IPS-20b (cell line): Measurements from ENCODE around the gene CBLIF.
"Not testable (repeated sequence)": the region's sequence is repeated elsewhere in the genome, so short reads cannot be mapped to it uniquely, and the experiment has no call there.

Experiments used
- H3K27ac ChIP-seq: one replicate; pipeline ENCODE4 v1.5.1; 2013; ENCODE audit warnings: low read length
- H3K27me3 ChIP-seq: 2 replicates; pipeline ENCODE4 v1.6.1; 2013; ENCODE audit warnings: mild to moderate bottlenecking, low read length, inconsistent platforms; ENCODE audit not compliant: insufficient read depth
- H3K36me3 ChIP-seq: 2 replicates; pipeline ENCODE4 v1.6.1; 2013; ENCODE audit warnings: low read depth, mild to moderate bottlenecking, inconsistent platforms, low read length, moderate library complexity; ENCODE audit not compliant: insufficient read depth
- H3K4me1 ChIP-seq: 2 replicates; pipeline ENCODE4 v1.6.1; 2013; ENCODE audit warnings: mild to moderate bottlenecking, control low read depth, inconsistent platforms, low read length, moderate library complexity; ENCODE audit not compliant: insufficient read depth
- H3K4me3 ChIP-seq: 2 replicates; pipeline ENCODE4 v1.5.1; 2013; ENCODE audit warnings: mild to moderate bottlenecking, low read length, inconsistent platforms
- H3K9ac ChIP-seq: 2 replicates; pipeline ENCODE4 v1.6.1; 2013; ENCODE audit warnings: low read depth, mild to moderate bottlenecking, inconsistent platforms, low read length, moderate library complexity
- H3K9me3 ChIP-seq: 2 replicates; pipeline ENCODE4 v1.6.1; 2013; ENCODE audit warnings: mild to moderate bottlenecking, low read depth, low read length, inconsistent platforms; ENCODE audit not compliant: insufficient read depth

The CBLIF gene

DNA sequence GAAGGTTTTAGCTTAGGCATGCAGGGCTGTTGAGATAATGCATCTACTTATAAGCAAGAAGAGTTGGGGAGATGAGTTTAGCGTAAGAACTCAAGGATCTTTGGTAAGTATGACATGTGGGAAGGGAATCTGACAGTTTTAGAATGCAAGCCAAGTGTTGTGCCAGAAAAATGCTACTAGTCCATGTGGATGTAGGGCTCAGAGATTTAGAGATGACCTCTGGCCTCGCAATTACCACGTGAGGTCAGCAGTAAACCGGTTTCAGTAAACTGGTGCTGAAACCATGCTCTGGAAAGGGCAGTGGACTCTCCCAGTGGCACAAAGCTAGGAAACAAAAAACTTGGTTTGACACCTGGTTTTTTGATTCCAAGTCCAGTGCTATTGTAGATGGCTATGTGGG lies 53.7 kb downstream of the CBLIF start:
- Histone ChIP-seq H3K36me3 (peaks cover 99% of the 10 kb centered on the region), H3K9ac (no peak overlapping the region), H3K4me3 (no peak overlapping the region), H3K27ac (no peak overlapping the region), H3K27me3 (no peaks in the 10 kb centered on the region), H3K4me1 (no peaks in the 10 kb centered on the region), H3K9me3 (no peaks in the 10 kb centered on the region)

DNA sequence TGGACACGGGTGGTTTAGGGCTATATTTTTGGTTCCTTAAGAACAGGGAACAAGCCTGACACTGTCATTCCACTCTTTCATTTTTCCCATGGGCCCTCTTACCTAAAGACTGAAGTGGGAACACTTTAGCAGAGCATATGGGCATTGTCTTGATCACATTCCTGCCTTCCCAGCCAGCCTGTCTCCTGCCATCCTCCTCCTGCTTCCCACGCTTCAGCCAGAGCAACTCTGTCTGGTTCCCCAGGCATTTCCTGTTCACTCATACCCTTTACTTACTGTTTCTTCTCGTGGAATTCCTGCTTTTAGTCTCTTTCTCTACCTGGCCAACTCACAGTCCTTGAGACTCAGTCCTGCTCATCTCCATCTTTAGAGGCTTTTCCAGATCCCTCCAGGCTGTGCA lies 57.5 kb downstream of the CBLIF start:
- Histone ChIP-seq H3K4me1 (no peaks in the 10 kb centered on the region), H3K36me3 (peaks cover 70% of the 10 kb centered on the region)

DNA sequence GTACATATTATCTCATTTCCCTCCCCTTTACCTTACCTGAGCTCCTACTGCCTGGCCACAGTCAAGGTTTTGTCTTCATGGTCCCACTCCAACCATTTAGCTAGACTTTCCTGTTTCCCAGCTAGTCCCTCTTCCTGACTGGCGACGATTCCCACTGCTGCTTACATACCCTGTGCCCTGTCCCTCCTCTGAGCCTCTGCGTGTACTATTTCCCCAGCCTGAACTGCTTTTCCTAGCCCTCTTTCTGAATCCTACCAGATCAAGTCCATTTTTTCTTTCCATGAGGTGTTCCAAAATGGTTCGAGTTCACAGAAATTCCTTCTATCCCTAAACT lies 58.1 kb downstream of the CBLIF start:
- Histone ChIP-seq H3K36me3 (peaks cover 64% of the 10 kb centered on the region), H3K4me3 (no peak overlapping the region), H3K9ac (no peak overlapping the region; the same call in 1 of the 2 replicates), H3K9me3 (peaks cover 2% of the 10 kb centered on the region; the same call in 1 of the 2 replicates), H3K4me1 (no peaks in the 10 kb centered on the region), H3K27ac (no peak overlapping the region), H3K27me3 (no peaks in the 10 kb centered on the region)

More for the DNA sequence above, 57.5 kb downstream of the CBLIF start:
- Histone ChIP-seq H3K9ac (no peak overlapping the region), H3K4me3 (no peak overlapping the region), H3K27me3 (no peaks in the 10 kb centered on the region), H3K9me3 (peaks cover 2% of the 10 kb centered on the region; the same call in 1 of the 2 replicates), H3K27ac (no peak overlapping the region)

DNA sequence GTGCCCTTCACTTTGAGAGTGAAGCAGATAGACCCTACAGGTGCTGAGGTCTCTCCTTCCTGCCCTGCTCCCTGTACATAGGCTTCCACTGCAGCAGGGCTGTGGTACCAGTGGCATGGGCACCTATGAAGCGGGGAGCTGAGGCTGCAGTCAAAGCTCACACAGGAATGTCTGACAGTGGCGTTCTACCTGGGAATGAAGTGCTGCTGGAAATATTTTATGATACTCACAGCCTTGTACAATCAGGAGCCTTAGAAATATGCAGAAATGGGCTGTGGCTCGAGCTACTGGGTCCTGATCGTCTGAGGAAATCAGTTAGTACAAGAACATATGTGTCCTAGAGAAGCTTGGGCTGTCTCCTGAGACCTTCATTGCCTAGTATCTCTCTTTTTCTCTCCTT lies 59.5 kb downstream of the CBLIF start:
- Histone ChIP-seq H3K36me3 (peaks cover 51% of the 10 kb centered on the region), H3K4me3 (no peak overlapping the region), H3K9ac (no peak overlapping the region), H3K9me3 (peaks cover 2% of the 10 kb centered on the region; the same call in 1 of the 2 replicates), H3K27me3 (no peaks in the 10 kb centered on the region), H3K27ac (no peak overlapping the region), H3K4me1 (no peaks in the 10 kb centered on the region)

DNA sequence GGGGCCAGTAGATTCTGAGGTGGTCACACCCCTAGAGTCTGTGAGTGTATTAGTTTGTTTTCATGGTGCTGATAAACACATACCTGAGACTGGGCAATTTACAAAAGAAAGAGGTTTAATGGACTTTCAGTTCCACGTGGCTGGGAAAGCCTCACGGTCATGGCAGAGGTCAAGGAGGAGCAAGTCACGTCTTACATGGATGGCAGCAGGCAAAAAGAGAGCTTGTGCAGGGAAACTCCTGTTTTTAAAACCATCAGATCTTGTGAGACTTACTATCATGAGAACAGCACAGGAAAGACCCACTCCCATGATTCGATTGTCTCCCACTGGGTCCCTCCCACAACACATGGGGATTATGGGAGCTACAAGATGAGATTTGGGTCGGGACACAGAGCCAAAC lies 60.9 kb downstream of the CBLIF start:
- not testable (repeated sequence) for H3K4me1 ChIP-seq, H3K9me3 ChIP-seq, H3K4me3 ChIP-seq, H3K9ac ChIP-seq, H3K27ac ChIP-seq, H3K27me3 ChIP-seq
- H3K36me3 ChIP-seq: peaks cover 45% of the 10 kb centered on the region

DNA sequence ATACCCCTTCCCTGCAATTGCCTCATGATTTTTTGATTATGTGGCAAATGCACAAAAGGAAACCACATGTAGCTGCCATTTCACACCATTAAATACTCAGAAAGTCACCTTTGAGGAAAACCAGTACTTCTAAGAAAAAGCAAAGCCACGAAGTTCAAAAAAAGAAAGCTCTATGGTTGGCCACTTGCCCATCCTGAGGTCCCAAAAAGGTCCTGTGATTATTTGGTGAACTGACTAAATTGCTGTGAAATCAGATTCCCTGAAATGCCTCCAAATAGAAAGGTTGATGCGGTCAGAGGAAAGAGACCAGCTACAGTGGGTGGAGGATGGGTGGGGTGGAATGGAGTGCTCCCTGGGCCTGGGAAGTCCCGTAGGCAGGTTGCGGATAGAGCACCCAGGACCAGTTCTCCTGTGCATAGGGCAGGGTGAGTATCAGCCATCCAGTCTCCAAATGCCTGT lies 61.6 kb downstream of the CBLIF start:
- Histone ChIP-seq H3K27me3 (no peaks in the 10 kb centered on the region), H3K9me3 (peaks cover 2% of the 10 kb centered on the region; the same call in 1 of the 2 replicates), H3K4me1 (no peaks in the 10 kb centered on the region), H3K36me3 (peaks cover 37% of the 10 kb centered on the region), H3K4me3 (no peak overlapping the region), H3K27ac (no peak overlapping the region), H3K9ac (no peak overlapping the region)

DNA sequence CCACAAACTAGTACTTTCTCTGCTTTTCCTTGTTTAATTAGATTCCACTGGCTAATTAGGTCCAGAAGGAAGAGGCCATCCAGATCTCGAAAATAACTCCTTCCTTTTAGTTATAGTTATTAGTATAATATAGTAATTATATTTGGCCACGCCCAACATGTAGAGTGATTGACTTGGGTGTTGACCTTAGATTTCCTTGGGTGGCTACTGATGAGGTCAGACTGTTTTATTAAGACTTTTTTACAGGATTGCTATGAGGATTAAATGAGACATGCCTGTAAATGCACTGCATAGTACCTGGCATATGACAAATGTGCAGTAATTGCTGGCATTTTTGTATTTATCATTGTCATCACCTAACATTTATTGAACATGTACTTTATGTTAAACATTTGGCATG lies 63.2 kb downstream of the CBLIF start:
- Histone ChIP-seq H3K27me3 (no peaks in the 10 kb centered on the region), H3K4me1 (no peaks in the 10 kb centered on the region), H3K4me3 (no peak overlapping the region), H3K9ac (no peak overlapping the region), H3K27ac (no peak overlapping the region), H3K36me3 (peaks cover 25% of the 10 kb centered on the region), H3K9me3 (peaks cover 2% of the 10 kb centered on the region; the same call in 1 of the 2 replicates)

DNA sequence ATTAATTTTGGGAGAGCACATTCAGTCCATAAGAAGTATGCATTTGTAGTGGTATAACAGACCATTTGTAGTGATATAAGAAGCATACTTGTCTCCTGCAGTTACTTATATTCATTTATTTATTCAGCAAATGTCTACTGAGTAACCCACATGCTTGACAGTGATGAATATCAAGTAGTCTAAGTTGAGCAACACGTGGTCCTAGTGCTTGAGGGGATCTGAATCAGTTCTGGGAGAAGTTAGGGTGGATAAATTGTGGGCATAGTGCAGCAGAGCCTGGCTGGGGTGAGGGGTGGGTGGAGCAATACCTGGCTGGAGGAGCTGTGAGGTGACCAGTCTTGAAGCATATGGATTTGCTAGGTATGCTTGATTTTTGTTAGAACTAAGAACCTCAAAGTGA lies 65.8 kb downstream of the CBLIF start:
- Histone ChIP-seq H3K36me3 (peaks cover 38% of the 10 kb centered on the region), H3K4me3 (no peak overlapping the region), H3K27me3 (no peaks in the 10 kb centered on the region), H3K9ac (no peak overlapping the region), H3K9me3 (peaks cover 2% of the 10 kb centered on the region; the same call in 1 of the 2 replicates), H3K4me1 (no peaks in the 10 kb centered on the region), H3K27ac (no peak overlapping the region)
